Testis (tissue), 3 donors: ENCODE measurements around the gene CPE. TPM values are rescaled to one million over a fixed set of nuclear protein-coding genes. Genes with fewer than 3 reads are reported as not detected.

Source experiments
- DNase-seq: peaks from one replicate; pipeline ENCODE4 v3.0.0-alpha.2; 2019
- H3K27ac ChIP-seq, 2 donors: fragments of 200-600 bp; sonication (generic); one replicate each; pipeline ENCODE4 v1.5.1; 2019
- H3K27me3 ChIP-seq: fragments of 200-600 bp; sonication (generic); one replicate; pipeline ENCODE4 v1.5.1; 2019
- H3K36me3 ChIP-seq: fragments of 200-600 bp; sonication (generic); one replicate; pipeline ENCODE4 v1.5.1; 2017; ENCODE audit warnings: low read depth; ENCODE audit errors: missing control alignments
- H3K4me1 ChIP-seq: fragments of 200-600 bp; sonication (generic); one replicate; pipeline ENCODE4 v1.5.1; 2019
- H3K4me3 ChIP-seq, 2 donors: fragments of 200-600 bp; sonication (generic); one replicate each; pipeline ENCODE4 v1.5.1; 2017 to 2019
- H3K9me3 ChIP-seq: fragments of 200-600 bp; sonication (generic); one replicate; pipeline ENCODE4 v1.5.1; 2017
- POLR2A ChIP-seq: fragments of 450-650 bp; IDR thresholded peaks from one replicate; pipeline ENCODE4 v1.6.1; 2017; ENCODE audit warnings: antibody characterized with exemption, mild to moderate bottlenecking, moderate library complexity
- WGBS, 2 donors: methylation state at CpG; one replicate each; pipeline ENCODE4 v1.1.5; 2018; 5-methylcytosine and 5-hydroxymethylcytosine counted together
- intact Hi-C: fragments of 100-400 bp; cut with DNase I; formaldehyde crosslinking; loops from one replicate; pipeline ENCODE4 v1.15.1; 2023; ENCODE audit warnings: low total_unique reads
- polyA plus RNA-seq: library from polyadenylated mRNA; stranded (reverse); fragments of 350-450 nt; fragmentation: Illumina TruSeq; extraction: RNeasy Lipid Tissue Mini Kit (QIAGEN cat#74804); gene quantifications from one replicate; pipeline ENCODE4 v1.2.3, GENCODE V29; 2014; ENCODE audit warnings: low read depth, low replicate concordance; ENCODE audit not compliant: insufficient read depth
- total RNA-seq, 2 donors: library from RNA; depleted of rRNA; stranded (reverse); fragments of >200 nt; gene quantifications; one replicate each; pipeline ENCODE4 v1.2.3, GENCODE V29; 2016
- TF ChIP-seq, protein P1 (sequence below), 3 experiments: fragments of 450-650 bp in 2 of 3; fragments of 200-600 bp in 1 of 3; sonication (generic) in 1 of 3; IDR thresholded peaks; one replicate each; pipeline ENCODE4 v1.5.1; 2016 to 2019; ENCODE audit warnings: antibody characterized with exemption in 3 of 3, mild to moderate bottlenecking in 2 of 3, moderate library complexity in 1 of 3

Gene CPE
- total and polyA plus RNA-seq, 3 donors from 2014 or later = 290 to 589 (median 324) TPM

DNA sequence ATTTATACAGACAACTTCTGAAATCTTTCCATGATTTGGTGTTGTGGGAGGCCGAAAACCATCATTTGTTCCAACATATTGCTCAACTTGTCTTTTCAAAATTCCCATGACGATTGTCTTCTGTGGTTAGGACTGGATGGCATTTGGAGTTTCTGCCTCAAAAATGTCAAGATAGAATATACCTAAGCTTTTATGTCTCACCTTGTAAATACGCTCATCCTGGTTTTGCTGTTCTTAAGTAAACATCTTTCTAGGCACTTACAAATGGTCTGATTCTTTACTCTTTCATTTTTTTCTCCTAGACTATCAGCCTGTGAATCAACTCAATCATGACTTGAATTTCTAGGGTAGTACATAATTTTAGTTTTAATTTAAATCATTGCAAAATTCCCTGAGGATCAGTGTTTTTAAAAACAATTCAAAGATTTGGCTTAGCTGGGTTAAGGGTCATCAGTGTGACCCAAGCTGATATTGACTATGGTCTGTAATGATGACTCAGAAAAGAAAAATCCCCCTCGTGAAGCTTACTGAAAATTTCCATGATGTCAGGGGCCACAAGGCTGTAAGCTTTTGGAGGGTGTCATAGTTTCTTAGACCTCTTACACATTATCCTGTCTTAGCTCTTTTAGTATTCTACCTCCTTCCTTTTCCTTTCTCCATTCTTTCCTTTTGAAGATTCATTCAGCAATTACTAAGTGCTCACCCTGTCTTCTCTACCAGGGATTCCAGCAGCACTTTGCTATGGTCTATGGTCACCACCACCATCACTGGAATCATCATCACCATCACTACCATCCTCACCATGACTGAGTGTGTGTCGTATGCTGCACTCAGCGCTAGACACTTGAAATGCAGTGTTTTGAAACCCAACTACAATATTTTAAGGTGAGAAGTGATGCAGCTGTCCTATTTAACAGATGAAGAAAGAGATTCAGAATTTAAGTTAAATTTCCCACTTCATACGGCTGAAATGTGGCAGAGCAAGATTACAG lies 124.4 kb downstream of the CPE start:
- H3K4me3 ChIP-seq = no peak overlapping the region
- no peaks in the 10 kb centered on the region for H3K4me1 ChIP-seq
- intact Hi-C loops = no loop called here
- H3K27me3 ChIP-seq = no peaks in the 10 kb centered on the region
- 86 to 89% methylated on average over 7 of the region's 7 CpGs for WGBS, 2 donors
- no peak for DNase-seq
- H3K36me3 ChIP-seq = no peaks in the 10 kb centered on the region
- no peak overlapping the region for H3K27ac ChIP-seq
- H3K9me3 ChIP-seq = no peaks in the 10 kb centered on the region
- no peak for TF ChIP-seq POLR2A
- TF ChIP-seq, protein P1, sequence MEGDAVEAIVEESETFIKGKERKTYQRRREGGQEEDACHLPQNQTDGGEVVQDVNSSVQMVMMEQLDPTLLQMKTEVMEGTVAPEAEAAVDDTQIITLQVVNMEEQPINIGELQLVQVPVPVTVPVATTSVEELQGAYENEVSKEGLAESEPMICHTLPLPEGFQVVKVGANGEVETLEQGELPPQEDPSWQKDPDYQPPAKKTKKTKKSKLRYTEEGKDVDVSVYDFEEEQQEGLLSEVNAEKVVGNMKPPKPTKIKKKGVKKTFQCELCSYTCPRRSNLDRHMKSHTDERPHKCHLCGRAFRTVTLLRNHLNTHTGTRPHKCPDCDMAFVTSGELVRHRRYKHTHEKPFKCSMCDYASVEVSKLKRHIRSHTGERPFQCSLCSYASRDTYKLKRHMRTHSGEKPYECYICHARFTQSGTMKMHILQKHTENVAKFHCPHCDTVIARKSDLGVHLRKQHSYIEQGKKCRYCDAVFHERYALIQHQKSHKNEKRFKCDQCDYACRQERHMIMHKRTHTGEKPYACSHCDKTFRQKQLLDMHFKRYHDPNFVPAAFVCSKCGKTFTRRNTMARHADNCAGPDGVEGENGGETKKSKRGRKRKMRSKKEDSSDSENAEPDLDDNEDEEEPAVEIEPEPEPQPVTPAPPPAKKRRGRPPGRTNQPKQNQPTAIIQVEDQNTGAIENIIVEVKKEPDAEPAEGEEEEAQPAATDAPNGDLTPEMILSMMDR (IDR thresholded peaks at IDR 0.05) = no peak

DNA sequence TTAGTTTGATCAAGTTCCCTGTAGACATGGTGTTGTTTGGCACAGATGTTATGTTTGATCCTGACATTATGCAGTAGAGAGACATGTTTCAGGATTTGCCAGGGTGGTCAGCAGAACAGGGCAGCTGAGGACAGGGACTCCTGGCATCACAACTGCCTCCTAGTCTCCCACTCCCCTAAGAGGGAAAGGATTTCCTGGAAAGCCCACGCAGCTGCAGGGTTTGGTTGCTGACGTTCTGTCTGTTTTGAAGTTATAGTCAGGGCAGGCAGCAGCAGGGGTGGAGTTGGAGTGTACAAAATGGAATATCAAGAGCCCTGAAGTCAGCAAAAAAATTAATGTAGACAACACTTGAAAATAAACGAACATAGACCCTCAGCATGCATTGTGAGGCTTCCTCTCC lies 125.4 kb downstream of the CPE start:
- Histone ChIP-seq H3K36me3 (no peaks in the 10 kb centered on the region), H3K4me1 (no peaks in the 10 kb centered on the region), H3K9me3 (no peaks in the 10 kb centered on the region), H3K4me3 (no peak overlapping the region), H3K27ac (no peak overlapping the region), H3K27me3 (no peaks in the 10 kb centered on the region)
- intact Hi-C loops = no loop called here
- WGBS, 2 donors = 26 to 45% methylated on average over 3 of the region's 3 CpGs
- TF ChIP-seq POLR2A = no peak
- TF ChIP-seq, protein P1 (IDR thresholded peaks at IDR 0.05) = no peak
- no peak for DNase-seq

DNA sequence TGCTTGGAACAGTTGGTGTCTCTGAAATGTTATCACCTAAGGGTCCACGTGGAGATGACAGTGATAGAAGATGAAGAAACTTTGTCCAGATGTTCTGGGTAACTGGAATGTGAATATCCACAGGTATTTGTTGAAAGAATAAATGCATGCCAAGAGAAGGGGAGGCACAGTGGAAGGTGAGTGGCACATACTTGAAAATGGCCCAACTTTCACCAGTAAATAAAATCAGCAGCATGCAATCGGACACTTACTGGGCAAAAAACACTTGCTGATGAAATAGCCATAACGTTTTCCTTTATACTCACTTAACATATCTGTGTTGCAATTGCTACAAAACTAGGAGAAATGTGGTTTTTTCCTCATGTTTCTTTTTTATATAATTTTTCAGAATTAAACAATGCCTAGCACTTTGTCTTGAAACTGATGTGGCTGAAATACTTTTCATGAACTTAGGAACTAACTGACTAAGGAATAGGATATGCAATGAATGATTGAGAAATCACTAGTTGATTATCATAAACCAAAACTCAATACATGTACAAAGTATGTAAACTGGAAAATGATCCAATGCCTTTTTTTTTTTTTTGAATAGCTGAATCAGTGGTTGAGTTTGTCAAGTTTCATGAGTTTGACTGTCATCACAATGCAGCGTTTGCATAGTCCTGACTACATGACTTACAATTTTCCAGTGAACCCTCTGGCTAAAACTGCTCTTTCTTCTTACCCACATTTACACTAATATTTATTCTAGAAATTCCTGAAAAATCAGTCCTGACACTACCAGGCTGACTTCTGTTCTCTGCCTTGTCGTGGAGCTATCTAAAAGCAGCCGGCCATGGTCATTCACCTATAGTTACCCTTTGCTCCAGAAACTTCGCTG lies 127.4 kb downstream of the CPE start:
- H3K9me3 ChIP-seq = no peaks in the 10 kb centered on the region
- TF ChIP-seq POLR2A = no peak
- TF ChIP-seq, protein P1 (IDR thresholded peaks at IDR 0.05) = no peak
- H3K27ac ChIP-seq = no peak overlapping the region
- H3K4me1 ChIP-seq = no peaks in the 10 kb centered on the region
- intact Hi-C loops = no loop called here
- H3K27me3 ChIP-seq = no peaks in the 10 kb centered on the region
- no peak for DNase-seq
- 72 to 81% methylated on average over 7 of the region's 7 CpGs for WGBS, 2 donors
- no peaks in the 10 kb centered on the region for H3K36me3 ChIP-seq
- H3K4me3 ChIP-seq = no peak overlapping the region

DNA sequence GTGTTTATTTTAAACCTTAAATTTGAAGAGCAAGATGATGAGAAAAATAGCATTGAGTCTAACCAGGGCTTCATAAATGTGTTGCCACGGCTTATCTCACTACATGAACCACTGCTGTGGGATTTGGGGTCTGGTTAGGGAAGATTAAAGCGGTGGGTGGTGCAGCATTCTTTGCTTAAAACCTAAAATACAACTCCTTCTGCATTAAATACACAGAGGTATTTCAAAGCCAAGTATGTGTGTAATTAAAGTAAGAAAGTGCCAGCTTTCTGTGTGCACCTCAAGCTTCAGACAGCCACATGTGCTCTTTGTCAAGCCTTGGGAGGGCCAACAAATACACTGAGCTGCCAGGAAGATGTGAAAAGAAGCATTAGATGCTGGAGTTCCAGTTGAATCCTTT lies 128.0 kb downstream of the CPE start:
- no peaks in the 10 kb centered on the region for H3K27me3 ChIP-seq
- intact Hi-C loops = no loop called here
- no peaks in the 10 kb centered on the region for H3K4me1 ChIP-seq
- no peak for DNase-seq
- no peaks in the 10 kb centered on the region for H3K36me3 ChIP-seq
- no peaks in the 10 kb centered on the region for H3K9me3 ChIP-seq
- 83 to 87% methylated on average over 2 of the region's 2 CpGs for WGBS, 2 donors
- no peak overlapping the region for H3K4me3 ChIP-seq
- H3K27ac ChIP-seq = no peak overlapping the region
- no peak for TF ChIP-seq POLR2A
- TF ChIP-seq, protein P1 (IDR thresholded peaks at IDR 0.05) = no peak
